GF-D8 (cell line): ENCODE data around the gene STK33.

Experiments
- DNase-seq: peaks from one replicate; lab custom pipeline; 2025; lab: John Stamatoyannopoulos, UW

Gene STK33

DNA sequence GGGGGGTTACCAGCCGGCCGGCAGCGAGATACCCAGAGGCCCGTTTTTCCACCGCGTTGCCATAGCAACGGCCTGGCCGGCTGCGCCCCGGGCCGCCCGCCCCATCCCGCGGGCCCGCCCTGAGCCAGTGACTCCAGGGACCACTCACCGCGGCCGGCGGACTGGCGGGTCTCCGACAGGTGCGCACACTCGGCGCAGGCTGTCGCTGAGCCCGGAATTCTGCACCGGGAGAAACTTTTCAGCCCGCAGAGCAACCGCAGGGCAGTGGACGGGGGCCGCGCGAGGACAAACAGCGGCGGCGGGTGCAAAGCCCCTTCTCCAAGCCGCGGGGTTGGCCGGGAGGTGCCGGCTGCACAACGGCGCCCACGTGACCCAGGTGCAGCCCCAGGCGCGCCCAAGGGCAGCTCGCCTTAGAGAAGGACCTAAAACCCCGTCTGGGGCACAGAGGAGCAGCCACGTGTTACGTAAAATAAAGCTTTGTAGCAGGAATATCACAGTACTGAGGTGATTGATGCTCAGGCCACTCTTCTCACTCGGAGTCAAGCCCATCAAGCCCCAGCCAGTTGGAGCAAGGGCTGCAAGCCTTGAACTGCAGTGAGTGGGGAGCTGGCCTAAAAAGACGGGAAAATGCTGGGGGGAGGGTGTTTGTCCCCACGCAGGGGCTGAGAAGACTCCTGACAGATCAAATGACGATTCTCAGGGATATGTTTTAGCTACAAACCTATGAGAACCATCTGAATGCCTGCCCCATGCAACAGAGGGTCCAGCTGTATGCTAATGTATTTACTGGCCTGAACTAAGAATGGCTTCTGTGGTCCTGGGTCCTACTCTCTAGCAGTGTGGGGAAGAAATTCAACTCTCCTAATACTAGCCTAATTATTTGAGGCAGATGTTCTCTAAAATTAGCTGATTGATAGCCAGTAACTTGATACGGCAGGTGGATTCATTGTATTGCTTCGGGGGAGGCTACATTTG lies at the start of gene STK33:
Gene STK33, minus strand, starts transcription at position 294 of the 975 bp plus-strand sequence. CDS start 119,323 bp downstream, outside the sequence.
- no peak for DNase-seq

DNA sequence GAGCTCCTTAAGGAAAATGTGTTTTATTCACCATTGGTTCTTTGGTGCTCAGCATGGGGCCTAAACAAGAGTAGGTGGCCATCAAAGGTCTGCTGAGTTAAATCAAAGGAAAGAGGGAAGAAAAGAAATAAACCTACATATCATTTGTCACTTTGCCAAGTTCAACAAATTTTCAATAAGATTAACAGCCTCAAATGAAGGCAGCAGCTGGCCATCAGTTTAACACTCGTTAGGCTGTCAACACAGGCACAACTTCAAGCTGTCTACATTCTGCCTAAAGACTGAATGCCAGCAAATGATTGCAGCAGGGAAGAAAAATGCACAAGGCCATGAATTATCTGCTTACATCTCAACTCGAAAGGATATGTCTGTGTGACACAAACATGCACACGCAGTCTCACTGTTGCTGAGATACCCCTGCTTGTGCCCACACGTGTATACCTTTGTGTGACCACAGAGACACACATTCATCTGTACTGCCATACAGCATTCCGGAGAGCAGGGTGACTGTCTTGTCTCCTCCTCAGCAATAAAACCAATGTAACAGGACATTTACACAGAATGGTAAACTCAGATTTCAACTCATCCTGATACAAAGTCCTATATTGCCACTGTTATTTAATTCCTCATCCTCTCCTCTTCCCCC lies 48.3 kb upstream of the STK33 start:
- no peak for DNase-seq

DNA sequence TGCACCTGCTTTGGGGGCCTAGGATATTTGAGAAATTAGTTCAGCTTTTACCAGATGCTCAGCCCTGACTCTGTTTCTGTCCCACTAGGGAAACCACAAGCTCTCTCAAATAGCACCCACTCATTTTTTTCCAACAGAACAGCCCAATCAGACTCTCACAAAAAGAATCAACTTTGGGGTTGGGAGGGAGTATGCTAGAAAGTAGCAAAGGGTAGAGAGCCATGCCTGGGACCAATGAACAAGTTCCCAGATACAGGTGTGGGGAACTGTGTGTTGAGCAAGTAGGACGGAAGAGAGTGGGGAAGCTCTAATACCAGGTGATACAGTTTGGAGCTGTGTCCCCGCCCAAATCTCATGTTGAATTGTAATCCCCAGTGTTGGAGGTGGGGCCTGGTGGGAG lies 47.3 kb upstream of the STK33 start:
- DNase-seq, result no peak

GRCh38 chr11:8640267-8640906 lies 46.4 kb upstream of the STK33 start:
- no peak for DNase-seq

GRCh38 chr11:8639655-8640054 lies 45.6 kb upstream of the STK33 start:
- DNase-seq, result no peak

GRCh38 chr11:8638300-8638699 lies 44.3 kb upstream of the STK33 start:
- DNase-seq, result no peak

GRCh38 chr11:8636127-8636526 lies 42.1 kb upstream of the STK33 start:
- no peak for DNase-seq

GRCh38 chr11:8634498-8634897 lies 40.5 kb upstream of the STK33 start:
- no peak for DNase-seq

DNA sequence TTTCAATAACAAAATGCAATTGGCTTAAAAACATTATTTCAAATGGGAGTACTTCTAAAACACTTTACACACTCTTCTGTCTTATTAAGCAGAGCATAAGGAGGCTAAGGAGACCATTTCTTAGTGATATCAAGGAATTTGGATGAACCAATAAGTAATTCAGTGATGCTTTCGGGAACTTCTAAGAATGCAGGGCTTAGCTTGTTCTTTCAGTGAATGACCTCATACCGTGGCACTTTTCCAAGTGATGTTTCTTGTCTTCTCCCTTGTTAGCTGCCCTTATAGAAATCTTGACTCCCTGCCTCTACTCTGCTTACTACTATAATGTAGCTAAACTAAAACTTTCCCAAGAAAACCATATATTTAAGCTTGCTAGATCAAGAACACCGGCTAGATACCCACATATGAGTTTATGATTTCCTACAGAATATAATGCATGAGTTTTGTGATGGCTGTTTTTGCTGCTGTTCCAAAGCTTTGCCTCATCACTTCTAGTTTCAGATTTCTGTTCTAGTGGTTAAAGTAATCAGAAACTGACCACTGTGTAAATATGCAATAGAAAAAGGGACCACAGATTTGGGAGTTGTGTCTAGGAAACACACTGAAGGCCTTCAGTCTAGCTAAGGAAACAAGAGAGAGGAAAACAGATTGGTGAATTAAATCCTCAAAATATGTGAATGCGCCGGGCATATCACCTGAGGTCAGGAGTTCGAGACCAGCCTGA lies 37.5 kb upstream of the STK33 start:
- DNase-seq, result no peak

DNA sequence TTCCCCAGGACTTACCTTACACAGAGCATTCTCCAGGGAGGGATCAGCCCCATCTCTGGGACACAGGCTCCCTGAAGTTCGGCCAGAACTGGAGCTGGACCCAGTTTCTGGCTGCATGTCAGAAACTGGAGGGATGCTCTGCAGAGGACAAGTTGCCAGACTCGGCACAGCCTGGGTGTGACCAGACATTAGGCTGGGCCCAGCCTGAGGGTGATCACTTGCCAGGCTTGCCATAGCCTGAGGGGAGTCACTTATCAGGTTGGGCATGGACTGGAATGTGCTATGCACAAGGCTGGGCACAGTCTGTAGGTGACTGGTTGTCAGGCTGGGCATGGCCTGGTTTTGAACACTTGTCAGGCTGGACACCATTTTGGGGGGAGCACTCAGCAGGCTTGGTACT lies 30.7 kb upstream of the STK33 start:
- DNase-seq, result no peak

DNA sequence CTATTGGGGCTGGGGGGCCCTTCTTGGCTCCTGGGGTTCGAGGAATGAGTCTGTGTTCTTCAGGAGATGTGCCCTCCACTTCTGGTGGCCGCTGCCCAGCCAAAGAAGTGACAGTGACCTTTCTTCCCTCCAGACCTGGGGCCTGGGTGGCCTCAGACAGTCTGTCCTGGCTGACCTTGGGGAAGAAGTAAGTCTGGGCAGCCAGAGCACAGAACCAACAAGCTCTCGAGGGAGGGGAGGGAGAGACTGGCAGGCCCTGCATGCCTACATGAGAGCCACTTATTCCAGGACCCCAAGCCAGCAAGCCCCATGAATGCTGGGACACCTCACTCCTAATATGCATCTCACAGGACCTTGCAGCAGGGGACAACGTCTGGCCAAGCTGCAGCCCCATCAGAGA lies 27.1 kb upstream of the STK33 start:
- no peak for DNase-seq

DNA sequence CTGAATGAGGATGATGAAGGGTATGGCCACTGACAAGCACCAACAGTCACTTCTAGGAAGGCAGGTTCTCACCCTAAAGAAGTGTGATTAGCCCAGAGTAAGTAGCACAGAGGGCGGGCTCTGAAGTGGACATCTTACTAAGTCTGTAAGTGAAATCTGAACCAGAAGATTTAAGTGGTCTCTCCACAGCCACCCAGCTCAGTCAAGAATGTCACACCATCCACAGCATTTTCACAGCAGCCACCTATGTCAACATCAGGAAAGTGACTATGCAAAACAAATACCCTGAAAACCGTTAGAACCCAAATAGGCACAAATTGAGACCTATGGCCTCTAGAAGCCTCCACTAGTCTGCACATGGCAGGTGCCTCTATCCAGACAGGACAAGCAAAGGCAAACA lies 23.0 kb upstream of the STK33 start:
- DNase-seq, result no peak

GRCh38 chr11:8615291-8616032 lies 21.4 kb upstream of the STK33 start:
- no peak for DNase-seq

- DNase-seq, result no peak
Observed at GRCh38 chr11:8614497-8614896, 20.5 kb upstream of the STK33 start.

DNA sequence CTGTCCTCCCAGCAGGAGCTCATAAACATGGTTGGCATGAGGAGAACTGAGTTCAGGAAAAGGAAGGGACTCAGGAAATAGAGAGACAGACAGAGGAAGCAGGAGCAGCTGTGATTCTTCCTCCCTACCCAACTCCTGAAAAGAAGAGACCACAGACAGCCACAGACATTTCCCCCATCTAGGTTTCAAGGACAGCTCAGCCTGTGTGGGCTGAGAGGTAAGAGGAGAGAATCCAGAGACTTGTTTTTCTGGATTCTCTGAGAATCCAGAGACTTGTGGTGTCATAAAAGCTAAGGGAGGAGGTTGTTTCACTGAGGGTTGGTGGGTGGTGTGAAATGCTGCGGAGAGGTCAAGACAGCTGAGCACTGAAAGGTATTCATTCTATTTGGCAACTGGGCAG lies 19.0 kb upstream of the STK33 start:
- no peak for DNase-seq

DNA sequence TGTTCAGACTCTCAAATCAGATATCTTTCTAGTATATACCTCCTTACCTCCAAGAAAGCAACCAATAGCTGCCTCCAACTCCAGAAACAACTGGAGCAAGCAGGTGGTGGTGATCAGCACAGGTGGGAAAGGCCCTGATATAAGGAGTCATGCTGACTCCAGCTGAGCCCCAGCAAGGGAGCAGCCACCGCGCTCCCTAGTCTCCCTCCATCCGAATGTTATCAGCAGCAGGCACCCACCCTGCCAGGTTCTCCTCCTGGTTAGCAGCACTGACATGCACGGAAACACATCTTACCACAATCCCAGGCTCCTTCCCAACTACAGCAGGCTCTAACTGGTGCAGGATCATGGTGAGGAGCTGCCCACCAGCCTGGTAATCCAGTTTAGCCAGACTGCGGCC lies 18.5 kb upstream of the STK33 start:
- DNase-seq, result no peak

- no peak for DNase-seq
Observed at GRCh38 chr11:8610532-8611116, 16.6 kb upstream of the STK33 start.

DNA sequence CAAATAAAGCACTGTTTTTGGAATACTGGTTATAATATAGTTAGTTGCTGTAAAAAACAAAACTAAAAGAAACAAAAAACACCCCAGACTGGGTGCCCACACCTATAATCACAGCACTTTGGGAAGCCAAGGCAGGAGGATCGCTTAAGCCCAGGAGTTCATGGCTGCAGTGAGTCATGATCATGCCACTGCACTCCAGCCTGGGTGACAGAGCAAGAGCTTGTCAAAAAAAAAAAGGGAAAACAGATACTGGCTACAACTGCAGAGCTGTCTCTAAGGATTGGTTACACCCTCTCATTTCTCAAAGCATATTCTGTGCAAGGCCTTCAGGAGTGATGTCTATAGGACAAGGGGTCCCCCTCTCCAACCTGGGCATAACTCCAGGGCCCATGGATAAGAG lies 14.6 kb upstream of the STK33 start:
- DNase-seq, result no peak

DNA sequence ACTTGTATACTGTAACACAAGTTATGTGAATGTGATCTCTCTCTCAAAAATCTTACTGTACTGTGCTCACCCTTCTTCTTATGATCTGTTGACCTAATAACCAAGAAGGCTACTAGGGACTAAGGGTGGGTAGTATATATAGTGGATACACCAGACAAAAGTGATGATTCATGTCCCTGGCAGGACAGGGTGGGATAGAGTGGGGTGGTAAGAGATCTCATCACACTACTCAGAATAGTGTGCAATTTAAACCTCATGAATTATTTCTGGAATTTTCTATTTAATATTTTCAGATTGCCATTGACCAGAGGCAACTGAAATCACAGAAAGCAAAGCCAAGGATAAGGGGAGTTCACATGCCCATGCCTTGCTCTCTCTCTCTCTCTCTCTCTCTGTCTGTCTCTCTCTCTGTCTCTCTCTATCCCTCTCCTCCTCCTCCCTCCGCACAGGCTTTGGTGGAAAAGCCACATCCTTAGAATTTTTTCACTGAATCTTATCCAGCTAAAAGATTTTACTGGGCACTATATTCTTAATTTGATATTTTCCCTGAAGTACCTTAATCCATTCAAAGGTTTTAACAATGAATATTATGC lies 12.0 kb upstream of the STK33 start:
- no peak for DNase-seq

DNA sequence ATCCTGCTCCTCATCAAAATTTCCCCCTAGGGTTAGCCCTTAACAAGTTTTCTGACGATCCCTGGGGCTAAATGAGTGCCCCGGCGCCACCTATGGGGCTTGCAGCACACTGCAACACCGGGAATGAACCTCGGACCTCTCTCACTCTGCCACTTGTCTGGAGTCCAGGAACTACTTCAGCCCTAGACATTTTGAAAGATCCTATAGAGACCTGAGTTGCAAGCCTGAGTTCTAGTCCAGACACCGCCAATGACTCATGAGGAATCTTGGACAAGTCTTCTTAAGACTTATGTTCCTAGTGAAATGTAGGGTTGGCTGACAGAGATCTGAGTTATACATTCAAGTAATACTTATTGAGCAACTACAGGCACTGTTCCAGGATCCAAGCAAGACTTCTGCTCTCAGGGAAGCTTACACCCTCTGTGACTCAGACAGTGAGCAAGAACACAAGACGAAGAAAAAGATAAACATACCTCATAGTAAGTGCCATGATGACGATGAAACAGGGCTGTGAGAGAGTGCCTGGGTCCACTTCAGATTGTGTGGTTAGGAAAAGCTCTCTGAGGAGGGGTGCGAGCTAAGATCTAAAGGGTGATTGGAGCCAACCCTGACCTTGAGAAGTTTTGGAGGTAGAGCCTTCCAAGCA lies 10.2 kb upstream of the STK33 start:
- no peak for DNase-seq
